Fibroblast of skin of left biceps (primary cell): ENCODE measurements around the gene LRRC7.
"Not testable (repeated sequence)": the region's sequence is repeated elsewhere in the genome, so short reads cannot be mapped to it uniquely, and the experiment has no call there.

Experiments used
- DNase-seq, 2 experiments: peaks; one replicate each; pipeline ENCODE4 v3.0.0-alpha.2; 2013; ENCODE audit warnings: low read depth in 2 of 2

LRRC7 gene

GRCh38 chr1:69697340-69697739, 129.6 kb downstream of the LRRC7 start:
- DNase-seq: no peak

DNA sequence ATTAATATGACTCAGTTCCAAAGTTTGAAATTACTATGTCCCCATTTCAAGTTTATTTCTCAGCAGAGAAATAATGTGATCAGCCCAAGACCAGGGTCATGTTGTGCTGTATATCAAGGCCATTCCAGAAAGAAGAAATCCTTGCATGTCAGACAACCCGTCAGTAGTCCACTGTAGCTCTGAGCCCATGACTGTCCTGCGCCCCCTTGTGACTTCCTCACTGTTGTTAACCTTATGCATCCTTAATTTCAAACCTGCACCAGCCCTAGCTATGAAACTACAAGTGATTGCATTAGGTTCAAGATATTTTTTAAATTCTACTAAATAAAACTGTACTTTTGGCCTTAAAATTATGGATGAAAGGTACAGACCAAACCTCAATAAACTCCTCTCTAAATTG, 133.0 kb downstream of the LRRC7 start:
- DNase-seq: peak in 1 of 2 experiments; percentile 1

- no peak for DNase-seq
Measured at GRCh38 chr1:69702085-69702484, 134.4 kb downstream of the LRRC7 start.

- DNase-seq: no peak
Measured at GRCh38 chr1:69706473-69706872, 138.8 kb downstream of the LRRC7 start.

DNA sequence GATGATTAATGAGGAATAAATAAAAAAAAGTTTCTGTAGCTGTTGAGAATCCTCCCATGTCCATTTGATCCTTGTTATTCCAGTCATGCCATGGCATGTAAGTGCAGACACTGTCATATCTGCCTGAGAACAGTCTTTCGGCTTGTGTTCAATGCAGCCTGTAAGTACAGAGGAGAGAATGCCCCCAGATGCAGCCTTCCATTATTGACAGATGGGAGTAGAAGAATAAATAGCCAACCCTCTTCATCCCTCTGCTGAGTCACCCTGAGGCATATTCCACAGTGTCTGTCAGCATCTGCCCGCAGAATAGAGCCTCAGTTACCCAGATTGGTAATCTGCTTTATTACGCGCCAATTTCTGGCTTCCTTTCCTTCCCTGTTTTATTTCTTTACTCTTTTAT, 139.4 kb downstream of the LRRC7 start:
- no peak for DNase-seq

GRCh38 chr1:69710484-69711189, 142.9 kb downstream of the LRRC7 start:
- DNase-seq: no peak

- DNase-seq: no peak
Measured at GRCh38 chr1:69711190-69711930, 143.6 kb downstream of the LRRC7 start.

DNA sequence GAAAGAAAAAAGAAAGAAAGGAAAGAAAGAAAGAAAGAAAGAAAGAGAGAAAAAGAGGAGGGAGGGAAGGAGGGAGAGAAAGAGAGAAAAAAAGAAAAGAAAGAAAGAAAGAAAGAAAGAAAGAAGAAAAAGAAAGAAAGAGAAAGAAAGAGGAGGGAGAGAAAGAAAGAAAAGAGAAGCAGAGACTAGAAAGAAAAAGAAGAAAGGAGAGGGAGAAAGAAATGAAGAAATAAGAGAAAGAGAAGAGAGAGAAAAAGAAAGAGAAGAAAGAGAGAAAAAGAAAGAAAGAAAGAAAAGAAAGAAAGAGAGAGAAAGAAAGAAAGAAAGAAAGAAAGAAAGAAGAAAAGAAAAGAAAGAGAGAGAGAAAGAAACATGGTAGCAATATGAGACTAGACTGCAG, 150.1 kb downstream of the LRRC7 start:
- DNase-seq: not testable (repeated sequence)

DNA sequence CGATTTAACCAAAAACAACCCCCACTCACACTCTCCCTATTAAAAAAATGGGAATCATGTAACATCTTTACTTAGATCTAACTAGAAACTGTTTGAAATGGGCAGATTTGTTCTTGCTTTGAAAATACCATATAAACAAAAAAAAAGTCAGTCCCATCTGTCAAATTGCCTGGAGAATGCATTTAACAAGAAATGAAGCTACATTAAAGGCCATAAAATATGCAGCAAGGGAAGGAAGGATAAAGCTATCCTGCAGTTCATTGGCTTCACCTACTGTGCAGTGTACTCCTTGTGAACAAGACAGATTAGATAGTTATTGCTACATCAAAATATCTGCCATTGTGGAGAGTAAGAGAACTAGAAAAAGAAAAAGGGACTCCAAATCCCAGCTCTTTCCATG, 160.5 kb downstream of the LRRC7 start:
- DNase-seq: no peak

- no peak for DNase-seq
Measured at GRCh38 chr1:69733061-69733460, 165.3 kb downstream of the LRRC7 start.

GRCh38 chr1:69737527-69738185, 169.9 kb downstream of the LRRC7 start:
- DNase-seq: peak; percentile 45 to 47

DNA sequence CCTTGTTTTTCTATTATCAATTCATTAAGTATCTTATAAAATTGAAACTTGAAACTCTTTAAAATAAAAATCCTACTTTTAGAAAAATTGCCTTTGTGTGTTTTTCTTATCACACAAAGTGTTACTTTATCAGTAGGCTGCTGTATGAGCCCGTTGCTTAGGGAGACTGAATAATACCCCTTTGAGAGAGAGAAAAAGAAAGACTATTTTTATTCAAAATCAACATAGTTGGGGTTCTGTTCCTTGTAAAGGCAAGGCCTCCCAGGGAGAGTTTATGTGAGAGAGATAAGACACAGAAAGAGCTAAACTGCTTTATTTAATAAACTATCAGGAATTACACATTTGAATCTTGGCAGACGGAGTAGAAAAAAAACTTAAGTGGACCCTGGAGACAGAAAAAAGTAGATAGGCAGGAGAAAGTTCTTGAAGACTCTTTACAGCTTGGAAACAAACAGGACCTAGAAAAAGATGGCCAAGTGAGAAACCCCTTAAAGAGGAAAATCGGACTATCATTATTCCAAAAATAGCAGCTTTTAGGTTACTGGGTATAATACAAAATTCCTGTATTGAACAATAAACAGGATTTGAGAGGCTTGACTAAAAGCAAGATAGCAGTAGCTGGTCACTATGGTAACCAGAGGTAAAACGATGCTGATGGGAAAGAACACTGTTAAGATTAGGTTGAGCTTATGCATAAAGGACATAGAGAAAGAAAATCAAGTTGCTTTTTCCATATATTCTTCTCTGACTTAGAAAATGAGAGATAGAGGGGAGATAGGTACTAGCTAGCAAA, 170.9 kb downstream of the LRRC7 start:
- DNase-seq: no peak

- no peak for DNase-seq
Measured at GRCh38 chr1:69739251-69739605, 171.5 kb downstream of the LRRC7 start.

DNA sequence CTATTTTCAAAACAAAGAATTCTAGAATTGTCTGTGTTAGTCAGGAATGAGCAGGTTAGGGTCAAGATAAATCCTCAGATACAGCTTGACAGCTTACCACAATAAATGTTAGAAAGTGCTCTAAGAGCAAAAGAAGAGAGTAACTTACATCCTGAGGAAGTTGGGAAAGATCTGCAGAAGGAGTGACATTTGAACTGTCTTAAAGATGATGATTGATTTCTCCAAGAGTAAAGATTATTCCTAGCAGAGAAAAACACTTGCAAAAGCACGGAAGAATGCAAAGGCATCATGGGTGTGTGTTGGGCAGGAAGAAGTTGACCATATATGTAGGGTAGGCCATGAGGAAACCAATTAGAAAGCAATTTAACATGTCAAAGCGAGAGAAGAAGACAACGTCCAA, 175.4 kb downstream of the LRRC7 start:
- DNase-seq: no peak

- DNase-seq: no peak
Measured at GRCh38 chr1:69744381-69744780, 176.7 kb downstream of the LRRC7 start.

- no peak for DNase-seq
Measured at GRCh38 chr1:69747207-69747606, 179.5 kb downstream of the LRRC7 start.

GRCh38 chr1:69750638-69751037, 182.9 kb downstream of the LRRC7 start:
- no peak for DNase-seq

DNA sequence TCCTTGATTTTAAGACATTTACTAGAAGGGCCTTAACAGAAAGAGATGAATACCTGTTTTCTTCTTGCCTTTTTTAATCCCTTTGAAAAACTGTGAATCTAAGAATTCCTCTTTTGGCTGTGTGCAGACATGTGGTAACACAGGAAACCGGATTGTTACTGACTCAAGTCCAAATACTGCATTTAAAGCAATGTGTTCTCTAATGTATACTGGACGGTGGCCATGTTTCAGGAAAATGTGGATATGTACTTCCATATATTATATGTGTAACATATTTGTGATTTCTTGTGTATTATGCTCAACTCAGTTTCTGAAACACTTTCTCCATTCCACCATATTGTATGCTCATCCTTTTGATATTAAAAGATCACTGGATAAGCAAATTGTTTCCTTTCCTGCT, 185.1 kb downstream of the LRRC7 start:
- DNase-seq: no peak

DNA sequence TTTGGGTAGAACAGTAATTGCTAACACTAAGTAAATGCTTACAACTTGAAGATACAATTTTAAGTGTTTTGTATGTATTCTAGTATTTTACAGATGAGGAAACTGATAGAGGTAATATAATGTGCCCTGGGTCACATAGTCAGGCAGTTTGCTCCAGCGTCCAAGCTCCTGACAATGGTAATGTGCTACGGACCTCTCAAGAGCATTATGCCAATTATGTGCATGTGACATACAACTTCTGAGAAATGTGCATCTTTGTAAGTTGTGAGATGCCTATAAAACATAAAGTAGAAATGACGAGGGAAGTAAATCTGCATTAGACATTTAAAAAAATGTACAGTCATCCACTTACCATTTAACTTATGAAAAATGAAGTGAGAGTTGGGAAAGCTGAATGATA, 186.8 kb downstream of the LRRC7 start:
- no peak for DNase-seq

DNA sequence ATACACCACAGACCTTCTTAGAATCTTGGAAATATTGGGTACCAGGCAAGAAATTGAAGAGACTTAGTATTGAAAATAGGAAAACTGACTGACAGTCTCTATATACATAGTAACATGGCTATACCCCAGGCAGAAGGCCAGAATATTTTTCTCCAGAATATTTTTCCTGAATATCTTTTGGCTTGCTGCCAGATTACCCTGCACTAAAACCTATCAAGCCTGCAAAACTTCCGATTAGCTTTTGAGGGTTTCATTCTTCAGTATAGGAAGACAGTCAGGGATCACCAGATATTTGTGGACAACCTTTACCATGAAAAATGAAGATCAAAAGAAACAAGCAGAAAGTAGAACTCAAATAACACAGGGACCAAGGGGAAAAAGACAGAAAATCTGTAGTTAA, 187.9 kb downstream of the LRRC7 start:
- DNase-seq: no peak

DNA sequence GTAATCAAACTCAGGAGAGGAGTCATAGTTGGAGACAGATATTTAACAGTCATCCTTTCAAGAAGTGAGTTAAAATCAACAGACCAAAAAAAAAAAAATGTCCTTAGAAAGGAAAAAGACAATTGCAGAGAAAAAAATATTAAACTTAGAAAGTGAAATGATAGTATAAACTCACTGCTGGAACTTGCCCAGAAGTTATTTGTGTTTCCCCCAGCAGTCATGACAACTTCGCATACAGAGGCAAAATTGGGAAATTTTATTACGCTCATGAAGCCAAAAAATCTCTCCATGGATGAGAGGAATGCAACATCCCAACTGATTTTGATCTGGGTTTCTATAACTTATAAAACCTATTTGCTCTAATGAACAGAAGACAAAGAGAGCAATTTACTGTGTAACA, 198.2 kb downstream of the LRRC7 start:
- no peak for DNase-seq
